NCI-H526 (cell line): ENCODE results near the gene HNRNPC.
A peak's percentile ranks its signal among the peaks of the same experiment; 100 is the strongest.
"Not testable (repeated sequence)": the region's sequence is repeated elsewhere in the genome, so short reads cannot be mapped to it uniquely, and the experiment has no call there.

Experiments used
- DNase-seq, 2 experiments: peaks; one replicate each; lab custom pipeline; 2025; lab: John Stamatoyannopoulos, UW

Gene HNRNPC

DNA sequence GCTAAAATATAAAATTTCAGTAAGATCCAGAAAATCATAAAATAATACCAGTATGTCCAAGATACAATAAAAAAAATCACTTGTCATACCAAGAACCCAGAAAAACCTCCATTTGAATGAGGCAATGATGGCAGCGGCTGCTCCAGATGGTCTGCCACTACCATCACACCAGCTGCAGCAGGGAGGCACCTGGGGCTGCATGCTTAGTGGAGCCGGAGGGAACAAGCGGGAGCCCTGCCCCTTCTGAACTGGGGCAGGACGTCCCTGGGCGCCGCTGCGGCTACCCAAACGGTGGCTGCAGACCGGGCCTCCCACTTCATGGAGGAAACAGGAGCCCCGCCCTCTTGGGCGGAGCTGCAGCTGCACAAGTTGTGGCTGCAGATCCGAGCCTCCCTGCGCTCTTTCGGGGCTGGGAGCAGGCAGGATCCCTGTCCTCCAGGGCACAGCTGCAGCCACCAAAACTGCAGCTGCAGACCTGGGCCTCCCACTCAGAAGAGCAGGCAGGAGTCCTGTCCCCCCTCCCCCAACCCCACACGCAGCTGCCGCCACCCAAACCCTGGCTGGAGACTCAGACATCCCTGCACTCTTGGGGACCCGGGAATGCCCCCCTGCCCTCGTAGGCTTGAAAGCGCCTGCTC lies 77.3 kb downstream of the HNRNPC start:
- DNase-seq, result peak; percentile 72 to 87

DNA sequence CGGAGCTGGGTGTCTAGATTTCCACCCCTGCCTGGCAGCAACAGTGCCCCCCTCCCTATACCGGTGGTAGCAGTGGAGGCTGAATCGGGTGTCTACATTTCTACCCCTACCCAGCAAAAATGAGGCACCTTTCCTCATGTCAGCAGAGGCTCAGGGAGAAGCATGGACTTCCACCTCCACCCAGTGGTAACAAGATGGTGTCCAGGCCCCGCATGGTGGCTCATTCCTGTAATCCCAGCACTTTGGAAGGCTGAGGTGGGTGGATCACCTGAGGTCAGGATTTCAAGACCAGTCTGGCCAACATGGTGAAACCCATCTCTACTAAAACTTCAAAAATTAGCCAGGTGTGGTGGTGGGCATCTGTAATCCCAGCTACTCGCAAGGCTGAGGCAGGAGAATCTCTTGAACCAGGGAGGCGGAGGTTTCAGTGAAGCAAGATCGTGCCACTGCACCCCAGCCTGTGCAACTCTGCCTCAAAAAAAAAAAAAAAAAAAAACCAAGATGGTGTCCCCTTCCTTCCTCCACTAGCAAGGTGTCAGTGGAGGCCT lies 77.9 kb downstream of the HNRNPC start:
- DNase-seq, result no peak

DNA sequence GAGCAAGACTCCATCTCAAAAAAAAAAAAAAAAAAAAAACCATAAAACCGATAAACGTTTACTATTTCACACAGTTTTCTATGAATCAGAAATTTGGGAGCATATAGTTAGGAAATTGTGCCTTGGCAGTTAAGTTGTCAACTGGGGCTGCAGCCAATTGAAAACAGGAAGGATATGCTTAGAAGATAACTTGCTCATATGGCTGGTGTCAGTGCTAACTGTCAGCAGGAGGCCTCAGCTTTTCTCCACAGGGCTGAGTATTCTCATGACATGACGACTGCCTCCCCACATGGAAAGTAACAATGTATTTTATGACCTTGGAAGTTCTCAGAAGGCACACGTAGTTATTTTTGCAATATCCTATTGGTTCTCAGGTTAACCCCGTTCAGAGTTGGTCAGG lies 83.8 kb downstream of the HNRNPC start:
- DNase-seq, result no peak

DNA sequence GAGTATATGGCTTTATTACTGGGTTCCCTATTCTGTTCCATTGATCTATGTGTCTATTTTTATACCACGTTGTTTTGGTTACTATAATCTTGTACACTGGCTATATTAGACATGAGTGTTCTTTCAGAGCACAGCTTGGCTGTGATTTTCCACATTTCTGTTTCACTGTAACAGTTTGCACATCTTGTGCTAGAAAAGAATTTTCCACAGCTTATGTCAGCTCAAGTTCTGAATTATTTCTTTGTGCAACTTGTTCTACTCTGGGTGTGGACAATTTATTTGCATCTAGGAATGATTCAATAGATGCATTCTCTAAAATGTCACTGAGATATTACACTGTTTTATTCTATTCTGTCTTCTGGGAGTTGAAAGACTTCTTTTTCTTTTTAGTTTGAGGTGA lies 85.0 kb downstream of the HNRNPC start:
- no peak for DNase-seq

DNA sequence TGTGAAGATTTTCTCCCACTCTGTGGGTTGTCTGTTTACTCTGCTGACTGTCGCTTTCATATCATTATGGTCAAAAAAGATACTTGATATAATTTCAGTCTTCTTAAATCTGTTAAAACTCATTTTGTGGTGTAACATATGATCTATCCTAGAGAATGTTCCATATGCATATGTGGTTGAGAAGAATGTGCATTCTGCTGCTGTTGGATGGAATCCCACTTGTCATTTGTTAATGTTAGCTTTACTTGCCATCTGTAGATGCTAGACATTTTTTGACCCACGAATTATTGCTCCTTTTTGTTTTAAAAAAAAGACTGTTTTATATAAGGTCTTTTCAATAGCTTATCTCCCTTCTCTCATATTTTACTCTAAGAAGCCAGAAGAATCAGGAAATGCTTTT lies 87.1 kb downstream of the HNRNPC start:
- DNase-seq, result no peak

DNA sequence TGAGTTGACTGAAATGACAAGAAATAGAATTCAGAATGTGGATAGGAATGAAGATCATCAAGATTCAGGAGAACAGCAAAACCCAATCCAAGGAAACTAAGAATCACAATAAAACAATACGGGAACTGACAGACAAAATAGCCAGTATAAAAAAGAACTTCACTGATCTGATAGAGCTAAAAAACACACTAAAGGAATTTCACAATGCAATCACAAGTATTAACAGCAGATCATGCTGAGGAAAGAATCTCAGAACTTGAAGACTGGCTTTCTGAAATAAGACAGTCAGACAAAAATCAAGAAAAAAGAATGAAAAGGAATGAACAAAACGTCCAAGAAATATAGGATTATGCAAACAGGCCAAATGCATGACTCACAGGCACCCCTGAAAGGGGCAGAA lies 98.1 kb downstream of the HNRNPC start:
- no peak for DNase-seq

DNA sequence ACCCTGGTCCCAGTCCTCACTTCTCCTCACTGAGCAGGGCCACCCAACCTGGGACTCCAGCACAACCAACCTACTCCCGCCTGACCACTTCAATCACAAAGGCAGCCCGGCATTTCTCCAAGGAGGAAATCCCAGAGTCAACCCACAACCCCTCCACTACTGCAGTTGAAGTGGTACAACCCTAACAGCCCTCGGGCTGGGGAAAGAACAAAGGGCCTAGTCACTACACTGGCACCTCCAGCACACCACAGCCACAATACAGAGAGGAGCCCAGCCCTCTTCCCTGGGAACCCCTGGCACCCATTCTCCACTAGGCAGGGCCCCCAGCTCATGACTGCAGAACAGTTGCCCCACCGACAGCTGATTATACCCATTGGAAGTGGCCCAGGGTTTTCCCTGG lies 99.7 kb downstream of the HNRNPC start:
- DNase-seq, result no peak

DNA sequence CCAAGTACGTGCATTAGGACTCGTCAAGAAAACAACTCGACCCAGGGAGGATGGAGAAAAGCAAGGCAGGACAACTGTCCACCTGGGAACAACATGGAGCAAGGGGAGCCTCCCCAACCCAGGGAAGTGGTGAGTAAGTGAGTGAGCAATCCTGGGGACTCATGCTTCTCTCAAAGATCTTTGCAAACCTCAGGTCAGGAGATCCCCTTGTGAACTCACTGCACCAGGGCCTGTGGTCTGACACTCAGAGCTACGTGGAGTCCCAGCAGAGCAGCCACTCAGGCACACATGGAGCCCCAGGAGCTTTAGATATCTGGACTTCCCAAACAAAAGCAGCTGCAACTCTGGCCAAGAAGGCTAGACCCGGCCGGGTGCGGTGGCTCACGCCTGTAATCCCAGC lies 101.2 kb downstream of the HNRNPC start:
- no peak for DNase-seq

DNA sequence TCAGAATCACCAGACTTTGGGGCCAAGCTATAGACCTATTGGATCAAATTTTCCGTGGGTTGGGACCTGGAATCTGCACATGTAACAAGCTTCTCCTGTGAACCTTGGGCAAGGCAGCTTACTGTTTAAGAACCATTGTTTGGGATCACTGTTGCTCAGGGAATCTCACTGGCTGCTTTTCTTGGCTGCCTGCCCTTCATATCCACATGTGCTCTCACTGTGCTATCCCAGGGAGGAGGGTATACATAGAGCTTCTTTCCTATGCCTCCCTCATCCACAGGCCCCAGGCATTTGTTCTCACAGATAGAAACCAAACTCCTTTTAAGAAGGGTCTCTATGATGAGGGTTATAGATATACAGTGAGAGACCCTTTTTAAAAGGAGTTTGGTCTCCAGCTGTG lies 103.6 kb downstream of the HNRNPC start:
- DNase-seq, result not testable (repeated sequence)

DNA sequence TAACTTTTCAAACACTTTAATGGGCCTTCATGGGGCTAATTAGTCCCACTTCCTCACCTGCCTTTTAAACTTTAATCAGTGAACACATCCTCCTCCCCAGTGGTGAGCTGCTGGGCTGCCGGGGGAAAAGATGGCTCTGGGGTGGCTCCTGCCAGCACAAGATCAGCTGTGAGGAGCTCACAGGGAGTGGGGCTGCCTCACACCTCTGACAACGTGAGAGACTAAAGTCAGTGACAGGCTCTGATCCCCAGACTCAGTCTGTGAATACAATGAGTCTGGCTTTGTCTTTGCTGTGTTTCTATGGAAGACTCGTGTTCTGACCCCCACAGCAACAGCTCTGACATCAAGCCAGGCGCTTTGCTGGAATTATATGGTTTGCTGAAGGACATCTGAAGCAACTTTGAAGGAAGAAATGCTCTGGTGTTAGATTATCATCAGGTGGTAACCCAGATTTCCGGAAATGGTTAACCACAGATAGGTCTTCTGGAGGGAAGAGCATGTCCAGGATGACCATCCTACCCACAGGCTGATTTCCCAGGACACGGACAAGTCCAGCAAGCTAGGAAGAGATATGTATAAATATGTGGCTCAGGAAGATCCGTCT lies 104.1 kb downstream of the HNRNPC start:
- not testable (repeated sequence) for DNase-seq

DNA sequence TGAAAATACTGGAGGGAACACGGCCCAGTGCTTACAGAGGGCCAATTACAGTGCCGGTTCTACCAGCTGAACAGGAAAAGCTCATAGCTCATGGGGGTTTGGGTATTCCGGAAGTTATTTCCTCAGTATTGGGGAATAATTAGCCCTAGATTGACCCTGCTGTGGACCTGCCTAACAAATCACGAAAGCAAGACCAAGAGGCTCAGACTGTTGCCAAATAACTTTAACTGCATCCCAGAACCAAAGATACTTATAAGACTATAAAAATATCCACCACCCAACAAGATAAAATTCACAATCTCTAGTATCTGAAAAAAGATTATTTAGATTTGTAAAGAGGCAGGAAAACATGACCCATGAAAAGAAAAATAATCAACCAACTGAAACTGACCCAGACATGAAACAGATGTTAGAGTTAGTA lies 105.4 kb downstream of the HNRNPC start:
- no peak for DNase-seq

DNA sequence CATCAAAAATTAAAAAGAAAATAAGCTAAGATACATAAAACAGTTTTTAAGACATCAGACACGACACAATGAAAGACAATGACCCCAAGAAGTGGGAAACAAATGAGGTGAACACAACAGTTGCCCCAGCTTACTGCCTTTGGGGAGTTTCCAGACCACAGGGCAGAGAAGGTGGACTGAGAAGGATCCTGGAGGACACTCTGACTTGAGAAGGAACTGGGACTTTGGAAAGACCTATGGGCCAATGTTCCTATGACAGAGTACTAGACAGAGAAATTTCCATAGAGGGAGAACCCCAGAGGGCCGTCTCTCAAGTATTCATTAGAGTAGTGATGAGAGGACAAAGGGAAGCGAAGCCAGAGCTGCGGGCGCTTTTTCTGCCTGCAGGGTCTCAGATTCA lies 107.2 kb downstream of the HNRNPC start:
- no peak for DNase-seq

DNA sequence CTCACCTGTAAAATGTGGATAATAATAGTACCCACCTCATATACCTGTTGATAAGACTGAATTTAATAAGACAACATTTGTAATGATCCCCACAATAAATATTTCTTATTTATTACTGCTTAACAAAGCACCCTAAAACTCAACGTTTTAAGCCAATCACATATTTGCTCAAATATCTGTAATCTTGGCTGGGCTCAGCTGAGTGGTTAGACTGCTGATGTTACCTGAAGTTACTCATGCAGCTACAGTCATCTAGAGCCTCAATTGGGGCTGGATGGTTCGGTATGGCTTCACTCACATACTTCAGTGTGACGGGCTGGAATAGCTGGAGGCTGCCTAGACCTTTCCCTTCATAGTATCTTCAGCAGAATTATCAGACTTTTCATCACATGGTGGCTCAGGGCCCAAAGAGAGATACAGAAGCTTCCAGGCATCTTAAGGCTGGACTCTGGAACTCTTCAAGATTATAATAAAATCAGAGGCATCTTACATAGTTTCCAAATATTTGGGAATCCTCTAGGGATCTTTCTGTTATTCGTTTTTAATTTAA lies 109.1 kb downstream of the HNRNPC start:
- no peak for DNase-seq
